Measurements from ENCODE around the gene FOXK1. TPM values are rescaled to one million over a fixed set of nuclear protein-coding genes. Genes with fewer than 3 reads are reported as not detected.

Gene FOXK1
- total and polyA plus RNA-seq, 9 of the 15 experiments (the other 6 are each of a cell fraction or from before 2014, with no cell fraction given): 0.32 to 45.5 (median 8.1) TPM

GRCh38 chr7:4775250-4775847 is 93.3 kb downstream of the FOXK1 start, which contains the start of gene AP5Z1 (continued):
- no peak for TF ChIP-seq CEBPG (CRISPR knock-in tag; IDR thresholded peaks at IDR 0.05)
- TF ChIP-seq CEBPG (tag; conservative IDR thresholded peaks at IDR 0.05 in 1 of 2, IDR thresholded peaks at IDR 0.05 in 1 of 2): peak in 1 of 2 experiments; percentile 64; a peak in 1 of 4 replicates
- TF ChIP-seq GTF2A2 (tag; IDR thresholded peaks at IDR 0.05): no peak
- TF ChIP-seq NCOA1 (IDR thresholded peaks at IDR 0.05; ENCODE audit: low read depth): peak; percentile 59; the same call in 1 of the 2 replicates
- no peak for TF ChIP-seq ZBTB34 (CRISPR knock-in tag; IDR thresholded peaks at IDR 0.05)
- peak; percentile 99 for TF ChIP-seq PHF20 (IDR thresholded peaks at IDR 0.05; ENCODE audit: partially characterized antibody)
- TF ChIP-seq U2AF2 (optimal IDR thresholded peaks at IDR 0.05; ENCODE audit: low read depth, low read length): no peak
- TF ChIP-seq ZBTB12 (CRISPR knock-in tag; IDR thresholded peaks at IDR 0.05): peak; percentile 72
- TF ChIP-seq ZNF639 (CRISPR knock-in tag; conservative IDR thresholded peaks at IDR 0.05 in 1 of 2, IDR thresholded peaks at IDR 0.05 in 1 of 2): peak in 1 of 2 experiments; percentile 85; a peak in 2 of 4 replicates
- TF ChIP-seq NRF1 (conservative IDR thresholded peaks at IDR 0.05 in 1 of 2, IDR thresholded peaks at IDR 0.05 in 1 of 2): peak; percentile 56 to 64
- TF ChIP-seq NCOA4 (IDR thresholded peaks at IDR 0.05; ENCODE audit: partially characterized antibody): no peak
- peak; percentile 29; the same call in 1 of the 2 replicates for TF ChIP-seq MYC (IDR thresholded peaks at IDR 0.05; ENCODE audit: low read depth, low read length)
- TF ChIP-seq MYC (CRISPR knock-in tag; IDR thresholded peaks at IDR 0.05; ENCODE audit: borderline replicate concordance, low read depth): 0 out of 2 replicates have a peak, but pooled peaks have one; percentile 5
- peak; percentile 96 for TF ChIP-seq CREM (IDR thresholded peaks at IDR 0.05; ENCODE audit: low read depth)
- peak; percentile 88 for TF ChIP-seq RBBP5 (IDR thresholded peaks at IDR 0.05; ENCODE audit: borderline replicate concordance, insufficient read depth, low read length, poor library complexity, severe bottlenecking)
- TF ChIP-seq GMEB1 (CRISPR knock-in tag; IDR thresholded peaks at IDR 0.05): peak; percentile 94
- peak; percentile 88 for TF ChIP-seq CREB1 (IDR thresholded peaks at IDR 0.05)
- TF ChIP-seq CREB1 (CRISPR knock-in tag; IDR thresholded peaks at IDR 0.05): peak; percentile 88
- no peak for TF ChIP-seq THRA (IDR thresholded peaks at IDR 0.05)

Data from K562 (cell line).